H1 (cell line): ENCODE measurements around the gene FKBP5. TPM values are rescaled to one million over a fixed set of nuclear protein-coding genes. Genes with fewer than 3 reads are reported as not detected.

ENCODE experiments used
- EZH2 ChIP-seq: fragments of 200-600 bp; sonication (generic); IDR thresholded peaks from 2 replicates; pipeline ENCODE4 v1.7.1; 2012; ENCODE audit warnings: low read depth, mild to moderate bottlenecking, moderate library complexity, low read length, inconsistent platforms; ENCODE audit not compliant: severe bottlenecking
- KDM4A ChIP-seq: IDR thresholded peaks from one replicate; pipeline ENCODE4 v1.7.1; 2012; ENCODE audit warnings: low read depth, mild to moderate bottlenecking, moderate library complexity, low read length, inconsistent platforms; ENCODE audit not compliant: severe bottlenecking
- NRF1 ChIP-seq: IDR thresholded peaks from 2 replicates; pipeline ENCODE4 v1.6.1; 2011; ENCODE audit warnings: mild to moderate bottlenecking, low read depth, low read length, improper control_type of control experiment
- SUZ12 ChIP-seq: fragments of 200-600 bp; sonication (generic); IDR thresholded peaks from 2 replicates; pipeline ENCODE4 v1.6.1; 2012; ENCODE audit warnings: mild to moderate bottlenecking, inconsistent platforms, low read length, moderate library complexity, mixed read lengths
- polyA plus RNA-seq, 7 experiments: library from polyadenylated mRNA; depleted of rRNA in 3 of 7; stranded (reverse) in 5 of 7; unstranded in 2 of 7; fragments of >200 nt in 5 of 7; fragments of 200-250 nt in 2 of 7; gene quantifications; 1 replicate in 5 of 7; 2 replicates in 1 of 7; 4 replicates in 1 of 7; pipeline versions ENCODE4 v1.2.1 to v1.2.3, GENCODE V29; 2011 to 2013; ENCODE audit warnings: missing spikeins in 2 of 7, mixed read lengths in 2 of 7
- total RNA-seq: library from RNA; stranded (reverse); fragmentation: NEBNext Ultra II Directional; extraction: Animal tissue kit (Norgen Biotek cat#: 25700); gene quantifications from 2 replicates; pipeline ENCODE4 v1.2.1, GENCODE V29; 2021
- TF ChIP-seq, protein P1 (sequence below): fragments of 300-600 bp; sonication (generic); IDR thresholded peaks from 2 replicates; pipeline ENCODE4 v1.7.1; 2012; ENCODE audit warnings: low read length, moderate library complexity, mild to moderate bottlenecking, inconsistent platforms; ENCODE audit not compliant: insufficient replicate concordance

FKBP5 gene
- total and polyA plus RNA-seq, 2 of the 8 experiments (the other 6 are each of a cell fraction or from before 2014, with no cell fraction given), result 14.3 to 40.4 TPM

DNA sequence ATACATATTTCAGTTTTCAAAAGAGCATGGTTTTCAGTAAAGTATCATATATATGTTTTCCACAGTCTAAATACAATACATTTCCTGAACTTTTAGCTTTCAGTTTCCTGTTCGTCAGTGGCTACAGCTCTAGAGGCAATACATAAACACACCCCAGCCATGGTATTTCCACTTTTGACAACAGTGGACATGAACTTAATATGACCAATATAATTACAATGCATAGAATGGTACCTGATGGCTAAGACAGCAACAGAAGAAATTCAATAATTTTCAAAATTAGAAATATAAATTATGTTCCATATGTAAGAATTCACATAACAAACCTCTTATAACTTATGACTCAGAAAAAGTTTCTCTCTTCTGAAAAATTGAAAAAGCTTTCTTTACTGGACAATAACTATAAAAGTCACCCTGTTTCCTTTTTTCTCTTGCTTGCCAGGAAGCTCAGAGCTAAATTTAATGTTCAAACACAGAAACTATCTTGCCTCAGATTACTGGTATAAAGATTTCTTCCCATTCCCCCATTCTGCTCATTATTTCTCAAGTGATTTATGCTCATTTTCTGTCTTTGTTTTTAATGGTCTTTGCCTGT is 19.2 kb downstream of the FKBP5 start (continued):
- TF ChIP-seq, protein P1, sequence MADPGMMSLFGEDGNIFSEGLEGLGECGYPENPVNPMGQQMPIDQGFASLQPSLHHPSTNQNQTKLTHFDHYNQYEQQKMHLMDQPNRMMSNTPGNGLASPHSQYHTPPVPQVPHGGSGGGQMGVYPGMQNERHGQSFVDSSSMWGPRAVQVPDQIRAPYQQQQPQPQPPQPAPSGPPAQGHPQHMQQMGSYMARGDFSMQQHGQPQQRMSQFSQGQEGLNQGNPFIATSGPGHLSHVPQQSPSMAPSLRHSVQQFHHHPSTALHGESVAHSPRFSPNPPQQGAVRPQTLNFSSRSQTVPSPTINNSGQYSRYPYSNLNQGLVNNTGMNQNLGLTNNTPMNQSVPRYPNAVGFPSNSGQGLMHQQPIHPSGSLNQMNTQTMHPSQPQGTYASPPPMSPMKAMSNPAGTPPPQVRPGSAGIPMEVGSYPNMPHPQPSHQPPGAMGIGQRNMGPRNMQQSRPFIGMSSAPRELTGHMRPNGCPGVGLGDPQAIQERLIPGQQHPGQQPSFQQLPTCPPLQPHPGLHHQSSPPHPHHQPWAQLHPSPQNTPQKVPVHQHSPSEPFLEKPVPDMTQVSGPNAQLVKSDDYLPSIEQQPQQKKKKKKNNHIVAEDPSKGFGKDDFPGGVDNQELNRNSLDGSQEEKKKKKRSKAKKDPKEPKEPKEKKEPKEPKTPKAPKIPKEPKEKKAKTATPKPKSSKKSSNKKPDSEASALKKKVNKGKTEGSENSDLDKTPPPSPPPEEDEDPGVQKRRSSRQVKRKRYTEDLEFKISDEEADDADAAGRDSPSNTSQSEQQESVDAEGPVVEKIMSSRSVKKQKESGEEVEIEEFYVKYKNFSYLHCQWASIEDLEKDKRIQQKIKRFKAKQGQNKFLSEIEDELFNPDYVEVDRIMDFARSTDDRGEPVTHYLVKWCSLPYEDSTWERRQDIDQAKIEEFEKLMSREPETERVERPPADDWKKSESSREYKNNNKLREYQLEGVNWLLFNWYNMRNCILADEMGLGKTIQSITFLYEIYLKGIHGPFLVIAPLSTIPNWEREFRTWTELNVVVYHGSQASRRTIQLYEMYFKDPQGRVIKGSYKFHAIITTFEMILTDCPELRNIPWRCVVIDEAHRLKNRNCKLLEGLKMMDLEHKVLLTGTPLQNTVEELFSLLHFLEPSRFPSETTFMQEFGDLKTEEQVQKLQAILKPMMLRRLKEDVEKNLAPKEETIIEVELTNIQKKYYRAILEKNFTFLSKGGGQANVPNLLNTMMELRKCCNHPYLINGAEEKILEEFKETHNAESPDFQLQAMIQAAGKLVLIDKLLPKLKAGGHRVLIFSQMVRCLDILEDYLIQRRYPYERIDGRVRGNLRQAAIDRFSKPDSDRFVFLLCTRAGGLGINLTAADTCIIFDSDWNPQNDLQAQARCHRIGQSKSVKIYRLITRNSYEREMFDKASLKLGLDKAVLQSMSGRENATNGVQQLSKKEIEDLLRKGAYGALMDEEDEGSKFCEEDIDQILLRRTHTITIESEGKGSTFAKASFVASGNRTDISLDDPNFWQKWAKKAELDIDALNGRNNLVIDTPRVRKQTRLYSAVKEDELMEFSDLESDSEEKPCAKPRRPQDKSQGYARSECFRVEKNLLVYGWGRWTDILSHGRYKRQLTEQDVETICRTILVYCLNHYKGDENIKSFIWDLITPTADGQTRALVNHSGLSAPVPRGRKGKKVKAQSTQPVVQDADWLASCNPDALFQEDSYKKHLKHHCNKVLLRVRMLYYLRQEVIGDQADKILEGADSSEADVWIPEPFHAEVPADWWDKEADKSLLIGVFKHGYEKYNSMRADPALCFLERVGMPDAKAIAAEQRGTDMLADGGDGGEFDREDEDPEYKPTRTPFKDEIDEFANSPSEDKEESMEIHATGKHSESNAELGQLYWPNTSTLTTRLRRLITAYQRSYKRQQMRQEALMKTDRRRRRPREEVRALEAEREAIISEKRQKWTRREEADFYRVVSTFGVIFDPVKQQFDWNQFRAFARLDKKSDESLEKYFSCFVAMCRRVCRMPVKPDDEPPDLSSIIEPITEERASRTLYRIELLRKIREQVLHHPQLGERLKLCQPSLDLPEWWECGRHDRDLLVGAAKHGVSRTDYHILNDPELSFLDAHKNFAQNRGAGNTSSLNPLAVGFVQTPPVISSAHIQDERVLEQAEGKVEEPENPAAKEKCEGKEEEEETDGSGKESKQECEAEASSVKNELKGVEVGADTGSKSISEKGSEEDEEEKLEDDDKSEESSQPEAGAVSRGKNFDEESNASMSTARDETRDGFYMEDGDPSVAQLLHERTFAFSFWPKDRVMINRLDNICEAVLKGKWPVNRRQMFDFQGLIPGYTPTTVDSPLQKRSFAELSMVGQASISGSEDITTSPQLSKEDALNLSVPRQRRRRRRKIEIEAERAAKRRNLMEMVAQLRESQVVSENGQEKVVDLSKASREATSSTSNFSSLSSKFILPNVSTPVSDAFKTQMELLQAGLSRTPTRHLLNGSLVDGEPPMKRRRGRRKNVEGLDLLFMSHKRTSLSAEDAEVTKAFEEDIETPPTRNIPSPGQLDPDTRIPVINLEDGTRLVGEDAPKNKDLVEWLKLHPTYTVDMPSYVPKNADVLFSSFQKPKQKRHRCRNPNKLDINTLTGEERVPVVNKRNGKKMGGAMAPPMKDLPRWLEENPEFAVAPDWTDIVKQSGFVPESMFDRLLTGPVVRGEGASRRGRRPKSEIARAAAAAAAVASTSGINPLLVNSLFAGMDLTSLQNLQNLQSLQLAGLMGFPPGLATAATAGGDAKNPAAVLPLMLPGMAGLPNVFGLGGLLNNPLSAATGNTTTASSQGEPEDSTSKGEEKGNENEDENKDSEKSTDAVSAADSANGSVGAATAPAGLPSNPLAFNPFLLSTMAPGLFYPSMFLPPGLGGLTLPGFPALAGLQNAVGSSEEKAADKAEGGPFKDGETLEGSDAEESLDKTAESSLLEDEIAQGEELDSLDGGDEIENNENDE, result no peak
- TF ChIP-seq SUZ12 (no peak), KDM4A (no peak), NRF1 (no peak), EZH2 (no peak)
